HepG2 (cell line): ENCODE results near the gene KDM4B. TPM values are rescaled to one million over a fixed set of nuclear protein-coding genes. Genes with fewer than 3 reads are reported as not detected.

Experiments
- ATAC-seq: fragments of 200-7000 bp; cut with Tn5 transposase; 3 replicates; pipeline ENCODE4 v1.9.1; 2020; ENCODE audit warnings: mild to moderate bottlenecking, moderate library complexity
- BruUV-seq: library from RNA; stranded (reverse); fragments of 400-500 nt; replicated peaks from 2 replicates; lab custom pipeline; 2021; lab: Mats Ljungman, UMichigan
- CTCF ChIA-PET: fragments of 300-600 bp; formaldehyde crosslinking; extraction: SDS; loops from one replicate; lab custom pipeline; 2021; ENCODE audit warnings: low total read pairs, inconsistent platforms, low intra/inter-chr PET ratio; lab: Yijun Ruan, JAX
- POLR2A ChIA-PET: fragments of 350-600 bp; sonication (Branson Sonifier 250); formaldehyde crosslinking; loops from one replicate; lab custom pipeline; 2020; ENCODE audit warnings: antibody characterized with exemption, inconsistent platforms; lab: Yijun Ruan, JAX
- DNase-seq: peaks from one replicate; pipeline ENCODE4 v3.0.0-alpha.2; 2015; ENCODE audit warnings: low spot score
- FAIRE-seq: peaks from 3 replicates; lab custom pipeline; 2011; peaks lifted over from hg19 to GRCh38; lab: Jason Lieb, UNC
- H2AFZ ChIP-seq: one replicate; pipeline ENCODE4 v1.6.1; 2011; ENCODE audit warnings: low read length, inconsistent platforms
- H3K27ac ChIP-seq: fragments of 300-600 bp; 3 replicates; pipeline ENCODE4 v1.8.0; 2011; ENCODE audit warnings: mixed run types, mild to moderate bottlenecking, mixed read lengths, low read length, inconsistent platforms; ENCODE audit not compliant: insufficient read depth; ENCODE audit errors: extremely low read length
- H3K27me3 ChIP-seq, 2 experiments: fragments of 200-600 bp in 1 of 2; 2 replicates in 1 of 2; 3 replicates in 1 of 2; pipeline versions ENCODE4 v1.6.0 to v1.8.0; 2011; ENCODE audit warnings: low read length in 2 of 2, mild to moderate bottlenecking in 2 of 2, moderate library complexity in 2 of 2, inconsistent platforms in 1 of 2; ENCODE audit not compliant: insufficient read depth in 2 of 2, control insufficient read depth in 1 of 2
- H3K36me3 ChIP-seq, 2 experiments: fragments of 200-600 bp in 1 of 2; replicated peaks in 1 of 2; 2 replicates in 1 of 2; 3 replicates in 1 of 2; pipeline versions ENCODE4 v1.5.1 to v1.8.0; 2011; ENCODE audit warnings: low read length in 2 of 2, inconsistent platforms in 1 of 2; ENCODE audit not compliant: insufficient read depth in 2 of 2, control insufficient read depth in 1 of 2
- H3K4me1 ChIP-seq: 2 replicates; pipeline ENCODE4 v1.5.1; 2012; ENCODE audit warnings: low read length, inconsistent platforms; ENCODE audit not compliant: insufficient read depth
- H3K4me2 ChIP-seq: 2 replicates; pipeline ENCODE4 v1.6.0; 2011; ENCODE audit warnings: low read depth, low read length, inconsistent platforms
- H3K4me3 ChIP-seq, 3 experiments: fragments of 200-600 bp in 1 of 3; sonication (generic), shearing (Covaris generic) in 1 of 3; replicated peaks in 1 of 3; 2 replicates each; pipeline ENCODE4 v1.5.1; 2011 to 2016; ENCODE audit warnings: low read length in 3 of 3, inconsistent platforms in 2 of 3, low read depth in 2 of 3, mild to moderate bottlenecking in 2 of 3, control low read depth in 1 of 3, mixed read lengths in 1 of 3; ENCODE audit not compliant: insufficient read depth in 1 of 3
- H3K79me2 ChIP-seq: one replicate; pipeline ENCODE4 v1.6.1; 2011; ENCODE audit warnings: low read length, inconsistent platforms; ENCODE audit not compliant: insufficient read depth
- H3K9ac ChIP-seq: 2 replicates; pipeline ENCODE4 v1.6.0; 2011; ENCODE audit warnings: mild to moderate bottlenecking, low read depth, low read length, inconsistent platforms; ENCODE audit not compliant: insufficient read depth
- H3K9me3 ChIP-seq: 2 replicates; pipeline ENCODE4 v1.5.1; 2012; ENCODE audit warnings: mild to moderate bottlenecking, low read length
- H4K20me1 ChIP-seq: 2 replicates; pipeline ENCODE4 v1.6.0; 2011; ENCODE audit warnings: inconsistent platforms, mild to moderate bottlenecking, low read length, moderate library complexity; ENCODE audit not compliant: insufficient read depth
- AGO2 ChIP-seq: fragments of 200-400 bp; formaldehyde crosslinking; optimal IDR thresholded peaks from 2 replicates; pipeline ENCODE3; 2017; ENCODE audit warnings: mild to moderate bottlenecking, low read depth, low read length, moderate library complexity
- HNF4A ChIP-seq: sonication (generic); formaldehyde crosslinking; IDR thresholded peaks from 2 replicates; pipeline ENCODE4 v1.4.0; 2020; ENCODE audit warnings: missing genetic modification reagents
- HNF4G ChIP-seq, 2 experiments: sonication (generic) in 1 of 2; formaldehyde crosslinking in 1 of 2; IDR thresholded peaks; 2 replicates each; pipeline versions ENCODE4 v1.4.0 to v1.6.1; 2011 to 2020; ENCODE audit warnings: borderline replicate concordance in 2 of 2, low read depth in 2 of 2, mild to moderate bottlenecking in 2 of 2, low read length in 1 of 2, missing genetic modification reagents in 1 of 2, moderate library complexity in 1 of 2
- HNRNPL ChIP-seq: fragments of 200-400 bp; formaldehyde crosslinking; IDR thresholded peaks from 2 replicates; pipeline ENCODE4 v1.6.1; 2017; ENCODE audit warnings: mild to moderate bottlenecking, low read depth, low read length
- MAZ ChIP-seq, 2 experiments: sonication (generic) in 1 of 2; formaldehyde crosslinking in 1 of 2; IDR thresholded peaks; 2 replicates each; pipeline versions ENCODE4 v1.5.0 to v1.6.1; 2012 to 2020; ENCODE audit warnings: low read depth in 2 of 2, mild to moderate bottlenecking in 2 of 2, borderline replicate concordance in 1 of 2, improper control_type of control experiment in 1 of 2, low read length in 1 of 2, missing genetic modification reagents in 1 of 2, moderate library complexity in 1 of 2
- RARA ChIP-seq: IDR thresholded peaks from 2 replicates; pipeline ENCODE4 v1.6.1; 2016; ENCODE audit warnings: missing genetic modification reagents, missing compliant biosample characterization
- ZFP91 ChIP-seq: sonication (generic); formaldehyde crosslinking; IDR thresholded peaks from 2 replicates; pipeline ENCODE4 v1.9.0; 2022; ENCODE audit warnings: missing genetic modification reagents, mild to moderate bottlenecking, borderline replicate concordance
- ZNF674 ChIP-seq: sonication (generic); formaldehyde crosslinking; IDR thresholded peaks from 2 replicates; pipeline ENCODE4 v1.5.0; 2020; ENCODE audit warnings: low read depth, mild to moderate bottlenecking, missing genetic modification reagents
- ZNF687 ChIP-seq: sonication (generic); formaldehyde crosslinking; IDR thresholded peaks from 2 replicates; pipeline ENCODE4 v1.5.1; 2020; ENCODE audit warnings: mild to moderate bottlenecking, missing genetic modification reagents, moderate library complexity
- WGBS: methylation state at CpG from one replicate; pipeline ENCODE4 v1.1.6; 2017; ENCODE audit warnings: low lambda C conversion rate; 5-methylcytosine and 5-hydroxymethylcytosine counted together
- in situ Hi-C: cut with HindIII; loops from 2 replicates; pipeline ENCODE4 v1.10.0; 2017; ENCODE audit warnings: low pct_unique_long_range_greater_than_20kb; ENCODE audit not compliant: extremely low pct_ligation_motif_present
- intact Hi-C: fragments of 100-400 bp; cut with micrococcal nuclease; formaldehyde crosslinking; loops from one replicate; pipeline ENCODE4 v1.10.0; 2022; ENCODE audit not compliant: unreplicated experiment
- polyA plus RNA-seq, 8 experiments: library from polyadenylated mRNA; depleted of rRNA in 3 of 8; stranded (reverse) in 7 of 8; unstranded in 1 of 8; fragments of >200 nt; fragmentation: Illumina TruSeq in 4 of 8; extraction: Trizol in 4 of 8; gene quantifications; 2 replicates each; pipeline versions ENCODE4 v1.2.1 to v1.2.3, GENCODE V29; 2011 to 2016; ENCODE audit warnings: low read depth in 4 of 8, missing spikeins in 1 of 8, mixed read lengths in 1 of 8; ENCODE audit not compliant: insufficient read depth in 1 of 8
- total RNA-seq, 5 experiments: library from RNA; depleted of rRNA; stranded (reverse); fragments of >200 nt; fragmentation: Illumina TruSeq; extraction: Trizol; gene quantifications; 2 replicates each; pipeline ENCODE4 v1.2.3, GENCODE V29; 2016; ENCODE audit warnings: low read depth in 1 of 5

KDM4B gene
- total and polyA plus RNA-seq, 2 of the 13 experiments (the other 11 are each of a cell fraction or from before 2014, with no cell fraction given) = 4.9 to 14.6 TPM

- no peaks in the 10 kb centered on the region; a peak in 1 of 5 replicates for H3K27me3 ChIP-seq
- CTCF ChIA-PET = no interaction called here
- TF ChIP-seq AGO2 (peak; percentile 18), ZNF674 (CRISPR knock-in tag) (no peak)
- H3K4me2 ChIP-seq = no peak overlapping the region
- H3K4me1 ChIP-seq = peaks cover 22% of the 10 kb centered on the region
- H3K79me2 ChIP-seq = no peaks in the 10 kb centered on the region
- no peak overlapping the region for H2AFZ ChIP-seq
- H3K9ac ChIP-seq = no peak overlapping the region
- 88% methylated on average over 11 of the region's 17 CpGs for WGBS
- H3K9me3 ChIP-seq = peaks cover 16% of the 10 kb centered on the region
- in situ Hi-C loops (no loop called here), intact Hi-C loops (no loop called here)
- POLR2A ChIA-PET = no interaction called here
- FAIRE-seq (no peak), ATAC-seq (no peak), DNase-seq (no peak)
- H3K36me3 ChIP-seq = peaks cover 8 to 23% of the 10 kb centered on the region in 2 experiments
- H3K4me3 ChIP-seq = no peak overlapping the region
- no peak overlapping the region for H3K27ac ChIP-seq
- H4K20me1 ChIP-seq = peaks cover 4% of the 10 kb centered on the region; the same call in 1 of the 2 replicates
- BruUV-seq = no TSS peak
Measured at GRCh38 chr19:5103812-5104410, 135.0 kb downstream of the KDM4B start.

GRCh38 chr19:5104871-5105351 lies 136.0 kb downstream of the KDM4B start:
- Histone ChIP-seq H3K36me3 (peaks cover 5 to 13% of the 10 kb centered on the region in 2 experiments; a peak in 4 of 5 replicates), H2AFZ (no peak overlapping the region), H3K9me3 (peaks cover 6% of the 10 kb centered on the region), H3K27me3 (no peaks in the 10 kb centered on the region; a peak in 1 of 5 replicates), H3K9ac (no peak overlapping the region), H3K4me1 (peaks cover 22% of the 10 kb centered on the region), H3K4me2 (no peak overlapping the region; the same call in 1 of the 2 replicates), H3K4me3 (no peak overlapping the region), H4K20me1 (peaks cover 4% of the 10 kb centered on the region; the same call in 1 of the 2 replicates), H3K27ac (peak overlapping the region; percentile 18), H3K79me2 (no peaks in the 10 kb centered on the region)
- peak; percentile 79 for ATAC-seq
- POLR2A ChIA-PET = interaction anchor here (0.5 kb wide), 1 partner anchor 215 kb away, joined by 3 read pairs; no protein-coding TSS in a partner anchor
- peak; percentile 59 for FAIRE-seq
- DNase-seq = peak; percentile 35
- intact Hi-C loops (no loop called here), in situ Hi-C loops (no loop called here)
- CTCF ChIA-PET = no interaction called here
- WGBS = 94% methylated on average over 8 of the region's 18 CpGs
- no TSS peak for BruUV-seq
- TF ChIP-seq MAZ (IDR thresholded peaks at IDR 0.05; ENCODE audit: borderline replicate concordance, low read depth, low read length) (no peak), MAZ (CRISPR knock-in tag; IDR thresholded peaks at IDR 0.05; ENCODE audit: low read depth) (0 out of 2 replicates have a peak, but pooled peaks have one; percentile 27), ZFP91 (CRISPR knock-in tag) (0 out of 2 replicates have a peak, but pooled peaks have one; percentile 37), RARA (no peak), ZNF687 (CRISPR knock-in tag) (peak; percentile 49), HNF4A (peak; percentile 74), AGO2 (peak; percentile 42), HNRNPL (0 out of 2 replicates have a peak, but pooled peaks have one; percentile 68), HNF4G (IDR thresholded peaks at IDR 0.05; ENCODE audit: borderline replicate concordance, low read depth, low read length) (peak; percentile 52; the same call in 1 of the 2 replicates), HNF4G (CRISPR knock-in tag; IDR thresholded peaks at IDR 0.05; ENCODE audit: borderline replicate concordance, low read depth) (no peak)
